T-helper 2 cell (primary cell): ENCODE measurements around the gene TGM2.

Source experiments
- DNase-seq, 5 experiments: peaks; one replicate each; pipeline versions ENCODE4 v3.0.0 to v3.0.0-alpha.2; 2012 to 2022

The TGM2 gene

DNA sequence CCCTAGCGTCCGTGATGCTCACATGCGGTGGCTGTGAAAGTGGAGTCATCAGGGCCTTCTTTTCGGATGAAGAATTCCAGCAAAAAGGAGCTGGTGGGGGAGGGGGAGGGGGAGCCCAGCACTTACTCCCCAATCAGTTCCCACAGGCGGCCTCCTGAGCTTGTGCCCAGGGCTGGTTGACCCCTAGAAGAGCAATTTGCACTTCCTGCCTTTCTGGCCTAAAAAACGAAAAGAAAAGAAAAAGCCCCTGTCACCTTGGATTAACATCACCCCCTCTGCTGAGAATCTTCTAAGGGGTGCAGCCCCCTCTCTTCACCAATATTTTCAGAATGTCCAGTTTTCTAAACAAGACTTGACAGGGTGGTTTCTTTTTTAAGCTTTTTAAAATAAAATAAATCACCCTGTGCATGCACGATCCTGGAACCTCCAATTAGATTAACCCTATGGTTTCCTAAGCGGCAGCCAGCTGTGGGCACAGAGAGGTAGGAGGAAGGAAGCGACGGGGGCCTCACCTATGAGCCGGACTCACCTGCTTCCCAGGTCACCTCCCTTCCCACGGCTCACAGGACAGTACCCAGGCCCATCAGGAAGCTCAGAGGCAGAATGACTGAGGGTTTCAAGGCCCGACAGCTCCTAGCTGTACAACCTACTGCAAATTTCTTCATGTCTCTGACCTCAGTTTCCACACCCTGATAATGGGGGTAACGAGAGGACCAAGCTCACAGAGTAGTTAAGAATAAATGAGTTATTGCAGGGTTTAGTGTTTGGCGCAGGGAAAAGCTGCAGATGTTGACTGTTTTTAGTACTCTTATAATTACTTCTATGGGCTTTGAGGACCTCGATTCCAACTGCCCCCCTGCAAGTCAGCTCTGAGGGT lies 10.5 kb upstream of the TGM2 start:
- no peak for DNase-seq

DNA sequence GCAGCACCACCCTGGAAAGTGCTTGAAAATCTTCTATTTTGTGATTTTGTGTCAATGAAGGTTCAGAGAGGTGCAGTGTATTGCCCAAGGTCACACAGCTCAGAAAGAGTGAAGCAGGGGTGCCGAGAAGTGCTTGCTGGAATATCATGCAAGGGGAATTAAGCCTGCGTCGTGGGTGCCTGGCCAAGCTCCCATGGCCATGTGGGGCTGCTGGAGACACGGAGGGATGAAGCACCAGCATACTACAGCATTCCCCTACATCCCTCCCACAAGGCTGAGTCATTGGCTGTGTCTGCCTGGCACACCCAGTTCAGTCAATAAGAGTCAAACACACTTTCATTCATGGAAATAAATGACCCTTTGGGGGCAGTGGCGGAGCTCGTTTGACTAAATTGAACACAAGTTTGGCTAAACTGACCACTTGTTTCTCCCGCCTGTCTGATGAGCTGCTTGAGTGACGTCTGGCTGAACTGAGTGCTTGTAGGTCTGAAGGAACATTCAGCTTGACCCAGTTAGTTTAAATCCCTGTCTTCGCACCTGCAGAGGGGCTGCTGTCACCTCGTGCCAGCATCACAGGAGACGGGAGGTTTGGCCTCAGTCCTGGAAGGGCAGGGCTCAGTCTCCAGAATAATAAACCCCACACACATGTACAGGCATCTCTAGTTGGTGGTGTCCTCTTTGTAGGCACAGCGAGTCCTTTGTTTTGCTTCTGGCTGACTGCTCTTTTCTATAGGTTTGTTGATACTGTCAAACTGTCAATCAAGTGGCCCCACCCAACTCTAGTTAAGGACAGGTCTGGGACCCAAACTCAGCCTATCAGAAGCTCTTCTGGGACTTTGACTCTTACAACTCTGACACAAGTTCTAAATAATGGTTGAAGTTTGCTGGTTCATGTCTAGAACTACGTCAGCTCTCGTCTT lies 8.4 kb upstream of the TGM2 start:
- no peak for DNase-seq

GRCh38 chr20:38172408-38172807 lies 7.3 kb upstream of the TGM2 start:
- no peak for DNase-seq

DNA sequence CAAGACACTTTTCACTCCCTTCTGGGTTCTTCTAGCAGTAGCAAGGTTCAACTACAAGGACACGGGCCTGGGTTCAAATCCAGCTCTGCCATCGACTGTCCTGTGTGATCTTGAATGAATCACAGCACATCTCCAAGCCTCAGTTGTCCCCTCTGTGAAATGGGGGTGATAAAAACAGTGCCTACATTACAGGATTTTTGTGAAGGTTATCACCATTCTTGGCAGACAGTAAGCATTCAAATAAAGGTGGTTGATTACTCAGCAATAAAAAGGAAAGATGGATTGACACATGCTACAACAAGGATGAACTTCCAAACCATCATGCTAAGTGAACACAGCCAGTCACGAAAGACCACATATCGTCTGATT lies 6.6 kb upstream of the TGM2 start:
- no peak for DNase-seq

- no peak for DNase-seq
These were observed 6.0 kb upstream of the TGM2 start for GRCh38 chr20:38170826-38171674.

GRCh38 chr20:38170219-38170825 lies 5.3 kb upstream of the TGM2 start:
- DNase-seq = no peak

DNA sequence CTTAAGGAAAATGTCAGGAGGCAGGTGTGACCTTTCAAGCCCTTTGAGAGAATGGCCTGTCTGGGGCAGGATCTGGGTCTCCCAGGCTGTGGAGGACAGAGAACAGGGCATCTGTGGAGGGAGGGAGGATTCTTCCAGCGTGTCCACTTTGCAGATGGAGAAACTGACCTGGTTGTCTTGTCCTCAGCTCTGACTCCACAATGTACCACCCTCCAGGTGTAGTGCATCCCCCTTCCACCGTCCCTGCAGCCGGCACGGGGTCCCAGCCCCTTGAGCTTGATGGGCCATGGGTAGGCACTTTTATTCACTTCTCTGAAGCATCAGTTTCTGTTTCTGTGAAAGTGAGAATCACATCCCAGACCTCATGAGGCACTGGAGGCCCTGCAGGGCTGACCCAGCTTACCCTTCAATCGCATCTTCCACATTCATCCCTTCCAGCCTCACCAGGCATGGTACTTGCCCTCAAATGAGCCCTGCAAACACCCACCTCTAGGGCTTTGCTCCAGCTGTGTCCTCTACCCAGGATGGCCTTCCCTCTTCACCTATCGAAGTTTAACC lies 4.6 kb upstream of the TGM2 start:
- DNase-seq = no peak

DNA sequence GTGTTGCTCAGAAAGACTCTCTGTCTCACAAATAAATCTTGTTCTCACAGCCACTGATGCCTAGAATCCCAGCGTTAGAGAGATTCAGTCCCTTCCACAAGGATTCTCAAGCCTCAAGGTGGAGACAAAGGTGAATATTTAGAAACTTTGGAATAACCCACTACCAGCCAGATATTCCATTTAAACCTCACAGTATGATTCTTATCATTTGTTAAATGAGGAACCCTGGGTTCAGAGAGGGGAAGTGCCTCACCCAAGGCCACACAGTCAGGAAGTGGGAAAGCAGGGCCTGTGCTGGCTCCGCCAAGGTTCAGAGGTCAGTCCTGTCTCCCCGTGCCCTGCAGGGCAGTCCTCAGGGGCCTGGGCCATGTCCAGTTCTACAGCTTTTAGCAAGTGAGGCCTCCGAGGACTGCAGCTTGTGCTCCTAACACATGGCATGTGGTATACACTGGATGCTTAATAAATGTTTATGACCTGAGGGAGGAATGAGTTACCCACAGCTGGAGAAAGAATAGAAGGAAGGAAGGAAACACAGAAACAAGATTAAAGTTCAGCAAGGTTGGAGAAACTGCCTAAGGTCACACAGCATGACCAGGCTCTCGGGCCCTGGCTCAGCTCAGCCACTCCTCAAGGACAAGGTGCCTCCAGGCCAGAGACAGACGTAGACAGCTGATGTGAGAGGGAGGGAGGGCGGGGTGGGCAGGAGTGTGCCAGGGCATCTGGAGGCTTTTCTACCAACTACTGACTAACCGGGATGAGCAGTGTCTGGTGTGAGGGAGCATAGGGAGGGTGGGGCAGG lies 3.9 kb upstream of the TGM2 start:
- DNase-seq = no peak

- DNase-seq = no peak
These were observed 3.0 kb upstream of the TGM2 start for GRCh38 chr20:38167851-38168760.

DNA sequence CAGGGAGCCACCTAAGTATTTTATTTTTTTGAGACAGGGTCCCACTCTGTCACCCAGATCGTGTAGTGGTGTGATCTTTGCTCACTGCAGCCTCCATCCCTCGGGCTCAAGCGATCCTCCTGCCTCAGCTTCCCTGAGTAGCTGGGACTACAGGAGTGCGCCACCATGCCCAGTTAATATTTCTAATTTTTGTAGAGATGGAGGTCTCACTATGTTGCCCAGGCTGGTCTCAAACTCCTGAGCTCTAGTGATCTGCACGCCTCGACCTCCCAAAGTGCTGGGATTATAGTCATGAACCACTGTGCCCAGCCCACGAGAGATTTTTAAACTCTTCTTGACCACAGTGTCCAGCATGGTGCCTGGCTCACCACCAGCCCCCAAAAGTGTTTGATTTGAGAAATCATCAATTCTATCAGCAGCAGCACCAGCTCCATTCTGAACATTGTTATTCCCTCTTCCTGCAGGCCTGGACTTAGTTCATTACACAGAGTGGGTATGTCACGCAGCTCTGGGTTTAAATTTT lies 2.3 kb upstream of the TGM2 start:
- DNase-seq = no peak

- no peak for DNase-seq
These were observed 1.7 kb upstream of the TGM2 start for GRCh38 chr20:38166703-38167233.

- no peak for DNase-seq
These were observed 1.1 kb upstream of the TGM2 start for GRCh38 chr20:38165966-38166702.

GRCh38 chr20:38164624-38165088 lies 414 bp downstream of the TGM2 start:
- DNase-seq = no peak

DNA sequence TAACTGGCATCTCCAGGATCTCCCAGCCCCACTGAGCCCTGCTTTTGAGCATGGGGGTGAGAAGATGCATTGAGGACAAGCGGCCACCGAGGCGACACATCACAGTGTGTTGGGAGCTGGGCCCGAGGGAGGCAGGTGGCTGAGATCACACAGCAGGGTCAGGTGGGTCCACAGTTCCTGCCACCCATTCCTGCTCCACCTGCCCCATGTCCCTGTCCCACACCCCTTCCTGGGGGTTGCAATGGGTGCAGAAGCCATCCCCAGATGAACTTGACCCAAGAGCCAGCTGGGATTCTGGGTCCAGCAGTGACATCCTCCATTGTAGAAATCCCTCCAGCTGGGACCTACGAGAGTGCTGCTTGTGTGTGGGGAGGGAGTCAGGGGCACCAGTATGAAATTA lies 1.0 kb downstream of the TGM2 start:
- no peak for DNase-seq

GRCh38 chr20:38162878-38163875 lies 1.9 kb downstream of the TGM2 start:
- DNase-seq = no peak

GRCh38 chr20:38162149-38162548 lies 2.9 kb downstream of the TGM2 start:
- no peak for DNase-seq

DNA sequence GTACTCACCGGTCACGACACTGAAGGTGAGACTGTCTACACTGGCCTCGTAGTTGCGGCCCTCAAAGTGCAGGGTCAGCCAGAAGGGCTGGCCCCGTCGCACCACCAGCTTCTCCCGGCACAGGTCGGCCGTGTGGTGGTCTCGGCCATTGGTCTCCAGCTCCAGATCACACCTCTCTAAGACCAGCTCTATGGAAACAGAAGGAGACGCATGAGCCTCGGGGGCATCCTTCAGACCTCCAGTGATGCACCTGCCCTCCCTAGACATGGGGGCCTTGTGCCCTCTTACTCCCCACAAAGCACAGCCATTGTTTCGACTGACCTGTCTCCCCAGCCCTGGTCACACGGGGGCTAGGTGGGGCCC lies 3.7 kb downstream of the TGM2 start:
- DNase-seq = no peak
